SW480 (cell line): ENCODE results near the gene NIPAL4.
A peak's percentile ranks its signal among the peaks of the same experiment; 100 is the strongest.
"Not testable (repeated sequence)": the region's sequence is repeated elsewhere in the genome, so short reads cannot be mapped to it uniquely, and the experiment has no call there.

Experiments used
- DNase-seq: peaks from one replicate; pipeline ENCODE4 v3.0.0-alpha.2; 2016; ENCODE audit warnings: low spot score

The NIPAL4 gene

GRCh38 chr5:157459715-157460599 is at the start of gene NIPAL4:
Gene NIPAL4, plus strand, starts transcription at chr5:157460213. Its CDS starts 108 bp downstream, at chr5:157460321.
- DNase-seq = peak; percentile 33

DNA sequence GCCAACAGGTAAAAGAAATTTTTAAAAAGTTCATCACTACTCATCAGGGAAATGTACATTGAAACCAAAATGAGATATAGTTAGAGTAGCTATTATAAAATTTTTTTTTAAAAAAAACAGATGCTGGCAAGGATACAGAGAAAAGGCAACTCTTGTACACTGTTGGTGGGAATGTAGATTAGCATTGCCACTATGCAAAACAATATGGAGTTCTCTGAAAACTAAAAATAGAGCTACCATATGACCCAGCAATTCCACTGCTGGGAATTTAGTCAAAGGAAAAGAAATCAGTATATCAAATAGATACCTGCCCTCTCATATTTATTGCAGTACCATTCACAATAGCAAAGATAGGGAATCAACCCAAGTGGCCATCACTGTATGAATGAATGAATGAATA is 44.2 kb upstream of the NIPAL4 start:
- no peak for DNase-seq

DNA sequence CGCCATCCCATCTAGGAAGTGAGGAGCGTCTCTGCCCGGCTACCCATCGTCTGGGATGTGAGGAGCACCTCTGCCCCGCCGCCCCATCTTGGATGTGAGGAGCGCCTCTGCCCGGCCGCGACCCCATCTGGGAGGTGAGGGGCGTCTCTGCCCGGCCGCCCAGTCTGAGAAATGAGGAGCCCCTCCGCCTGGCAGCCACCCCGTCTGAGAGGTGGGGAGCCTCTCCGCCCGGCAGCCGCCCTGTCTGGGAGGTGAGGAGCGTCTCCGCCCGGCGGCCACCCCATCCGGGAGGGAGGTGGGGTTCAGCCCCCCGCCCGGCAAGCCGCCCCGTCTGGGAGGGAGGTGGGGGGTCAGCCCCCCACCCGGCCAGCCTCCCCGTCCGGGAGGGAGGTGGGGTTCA is 40.5 kb upstream of the NIPAL4 start:
- not testable (repeated sequence) for DNase-seq

DNA sequence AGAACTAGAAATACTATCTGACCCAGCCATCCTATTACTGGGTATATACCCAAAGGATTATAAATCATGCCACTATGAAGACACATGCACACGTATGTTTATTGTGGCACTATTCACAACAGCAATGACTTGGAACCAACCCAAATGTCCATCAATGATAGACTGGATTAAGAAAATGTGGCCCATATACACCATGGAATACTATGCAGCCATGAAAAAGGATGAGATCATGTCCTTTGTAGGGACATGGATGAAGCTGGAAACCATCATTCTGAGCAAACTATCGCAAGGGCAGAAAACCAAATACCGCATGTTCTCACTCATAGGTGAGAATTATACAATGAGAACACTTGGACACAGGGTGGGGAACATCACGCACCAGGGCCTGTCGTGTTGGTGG is 30.1 kb upstream of the NIPAL4 start:
- not testable (repeated sequence) for DNase-seq

GRCh38 chr5:157431544-157432200 is 28.3 kb upstream of the NIPAL4 start:
- DNase-seq = peak; percentile 80

DNA sequence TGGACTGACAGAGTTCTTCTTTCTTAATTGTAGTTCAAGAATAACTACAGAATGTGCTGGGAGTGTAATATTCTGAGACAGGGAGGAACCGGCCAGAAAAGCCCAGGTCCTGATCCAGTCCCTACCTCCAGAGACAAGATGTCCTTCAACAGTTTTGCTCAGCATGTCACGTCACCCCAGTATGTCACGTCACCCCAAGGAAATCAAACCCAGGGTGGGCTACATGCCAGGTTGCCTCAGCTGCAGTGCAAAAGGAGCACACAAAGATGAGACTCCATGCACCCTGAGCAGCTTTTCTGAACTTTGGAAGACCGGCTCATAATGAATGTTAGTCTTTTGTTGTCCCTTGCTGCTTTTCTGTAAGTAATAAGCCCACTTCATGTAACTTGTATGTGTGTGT is 25.9 kb upstream of the NIPAL4 start:
- DNase-seq = no peak

DNA sequence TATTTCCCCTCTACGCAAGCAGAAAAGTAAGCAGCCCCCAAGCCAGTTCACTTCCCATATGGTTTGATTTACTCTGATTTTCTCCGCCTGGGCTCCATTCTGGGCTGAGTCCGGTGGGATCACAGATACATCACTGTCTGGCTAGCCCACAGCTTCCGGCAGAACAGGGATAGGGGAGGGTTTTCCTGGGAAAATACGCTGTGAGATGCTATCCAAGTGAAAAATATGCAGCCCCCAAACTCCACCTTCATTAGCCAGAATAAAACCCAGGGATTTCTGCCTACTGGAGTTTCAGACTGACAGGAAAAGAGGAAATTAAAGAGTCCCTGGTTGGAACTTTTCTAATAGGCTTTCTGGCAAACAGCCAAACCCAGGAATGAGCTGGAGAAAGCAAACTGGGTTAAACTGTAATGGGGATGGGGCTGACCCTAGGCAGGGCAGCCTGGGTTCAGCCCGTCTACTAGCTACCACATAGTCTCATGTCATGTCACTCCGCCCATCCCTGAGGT is 16.9 kb upstream of the NIPAL4 start:
- DNase-seq = no peak

GRCh38 chr5:157444224-157444623 is 15.8 kb upstream of the NIPAL4 start:
- no peak for DNase-seq

- DNase-seq = no peak
These were observed 14.1 kb upstream of the NIPAL4 start for GRCh38 chr5:157445745-157446411.

DNA sequence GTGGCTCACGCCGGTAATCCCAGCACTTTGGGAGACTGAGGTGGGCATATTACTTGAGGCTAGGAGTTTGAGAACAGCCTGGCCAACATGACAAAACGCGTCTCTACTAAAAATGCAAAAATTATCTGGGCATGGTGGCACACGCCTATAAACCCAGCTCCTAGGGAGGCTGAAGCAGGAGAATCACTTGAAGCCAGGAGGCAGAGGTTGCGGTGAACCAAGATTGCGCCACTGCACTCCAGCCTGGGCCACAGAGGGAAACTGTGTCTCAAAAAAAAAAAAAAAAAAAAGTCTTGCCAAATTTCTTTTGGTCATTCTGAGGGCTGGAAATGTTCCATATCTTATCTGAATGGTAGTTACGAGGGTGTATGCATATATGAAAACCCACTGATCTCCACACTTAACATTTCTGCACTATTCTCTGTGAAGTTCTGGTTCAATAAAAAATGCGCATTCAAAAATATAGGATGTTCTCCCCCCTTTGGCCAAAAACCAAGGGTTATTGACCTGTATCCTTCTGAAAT is 13.5 kb upstream of the NIPAL4 start:
- DNase-seq = no peak

- DNase-seq = no peak
These were observed 12.8 kb upstream of the NIPAL4 start for GRCh38 chr5:157447201-157447637.

DNA sequence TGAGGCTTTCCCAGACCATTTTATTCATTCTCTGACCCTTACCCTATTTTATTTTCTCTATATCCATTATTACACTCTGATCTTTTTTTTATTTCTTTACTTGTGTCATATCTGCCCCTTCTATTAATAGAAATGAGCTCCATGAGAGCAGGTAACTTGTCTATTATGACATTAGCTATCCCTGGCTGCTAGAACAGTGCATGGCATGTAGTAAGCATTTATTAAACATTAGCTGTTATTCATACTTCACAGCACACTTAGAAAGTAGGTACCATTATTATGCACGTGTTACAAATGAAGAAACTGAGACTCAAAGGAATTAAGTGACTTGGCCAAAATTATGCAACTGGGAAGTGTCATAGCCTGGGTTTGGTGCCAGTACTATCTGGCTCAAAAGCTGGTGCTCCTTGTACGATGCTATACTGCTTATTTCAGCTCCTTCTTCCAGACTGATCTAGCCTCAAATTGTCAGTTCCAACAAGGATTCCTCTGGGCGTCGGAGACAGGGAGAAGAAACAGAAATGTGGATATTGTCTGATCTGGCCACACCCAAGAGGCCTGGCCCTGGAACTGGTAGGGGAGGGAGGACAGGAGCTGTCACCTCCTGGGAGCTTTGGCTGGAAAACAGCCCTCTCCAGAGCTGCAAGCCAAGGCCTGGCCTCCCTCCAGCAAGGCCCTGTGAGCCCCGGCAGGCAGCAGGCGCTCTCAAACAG is 10.8 kb upstream of the NIPAL4 start:
- DNase-seq = no peak

DNA sequence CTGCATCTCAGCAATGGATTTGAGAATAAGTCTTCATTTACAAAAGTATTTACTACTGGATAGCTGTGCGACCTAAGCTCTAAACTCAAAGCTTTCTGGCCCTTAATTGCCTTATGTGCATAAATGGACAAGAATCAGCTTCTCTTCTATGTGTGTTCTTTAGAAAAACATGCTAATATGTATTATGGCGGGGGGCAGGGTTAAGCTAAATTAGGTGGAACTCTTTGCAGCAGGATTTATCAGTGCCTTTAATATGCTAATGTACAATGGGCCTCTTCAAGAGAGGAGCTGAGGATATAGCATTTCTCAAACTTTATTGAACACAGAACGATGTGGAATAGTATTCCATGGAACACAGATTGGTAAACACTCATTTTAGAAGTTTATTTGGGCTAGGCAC is 10.0 kb upstream of the NIPAL4 start:
- no peak for DNase-seq

DNA sequence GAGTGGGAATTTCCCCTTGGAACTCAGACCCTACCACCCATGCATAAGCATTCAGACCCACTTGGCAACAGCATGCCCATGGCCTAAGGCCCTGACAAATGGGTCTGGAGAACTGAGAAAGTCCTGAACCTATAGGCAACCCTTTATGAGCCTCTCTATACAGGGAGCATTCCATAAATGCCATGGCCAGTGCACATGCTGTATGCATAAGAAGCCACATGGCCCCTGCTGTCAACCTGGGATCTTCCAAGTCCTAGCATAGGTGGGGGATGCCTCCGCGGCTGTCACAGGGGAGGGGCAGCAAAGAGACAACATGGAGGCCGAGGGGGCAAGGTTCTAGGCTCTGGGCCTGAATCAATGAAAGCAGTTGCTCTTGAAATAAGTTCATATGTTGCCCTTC is 8.2 kb upstream of the NIPAL4 start:
- DNase-seq = no peak

DNA sequence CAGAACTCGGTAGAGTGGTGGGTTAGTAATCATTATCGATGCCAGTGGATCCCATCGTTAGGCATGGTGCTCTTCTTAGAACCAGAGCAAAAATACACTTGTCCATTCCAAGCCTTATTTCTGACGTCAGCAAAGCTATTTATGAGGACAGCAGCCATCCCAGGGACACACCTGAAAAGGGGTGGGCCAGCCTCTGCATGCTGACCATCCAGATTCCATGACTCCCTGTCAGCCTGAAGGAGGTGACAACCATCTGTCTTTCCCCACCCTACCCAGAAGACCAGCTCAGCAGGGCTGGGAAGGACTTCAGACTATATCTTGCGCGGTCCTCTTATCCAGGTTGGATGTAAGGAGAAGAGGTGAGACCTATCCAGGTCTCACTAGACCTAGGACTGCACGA is 5.7 kb upstream of the NIPAL4 start:
- no peak for DNase-seq

DNA sequence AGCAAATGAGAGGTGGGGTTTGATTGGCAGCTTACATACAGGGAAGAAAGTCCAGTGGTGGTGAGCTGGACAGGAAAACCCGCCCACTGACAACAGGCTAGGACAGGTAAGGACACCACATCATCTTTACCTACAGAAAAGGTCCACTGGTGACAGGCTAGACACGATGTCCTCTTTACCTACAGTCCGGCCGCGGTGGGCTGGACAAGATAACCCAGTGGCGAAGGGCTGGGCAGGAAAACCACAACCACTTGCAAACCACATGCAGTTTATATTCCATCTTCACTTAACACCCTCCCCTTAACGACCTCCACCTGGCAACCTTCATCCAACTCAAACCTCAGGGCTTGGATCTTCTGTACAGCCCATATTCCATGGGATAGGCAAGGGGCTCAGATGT is 5.0 kb upstream of the NIPAL4 start:
- no peak for DNase-seq

- DNase-seq = no peak
These were observed 3.7 kb upstream of the NIPAL4 start for GRCh38 chr5:157456301-157456700.

DNA sequence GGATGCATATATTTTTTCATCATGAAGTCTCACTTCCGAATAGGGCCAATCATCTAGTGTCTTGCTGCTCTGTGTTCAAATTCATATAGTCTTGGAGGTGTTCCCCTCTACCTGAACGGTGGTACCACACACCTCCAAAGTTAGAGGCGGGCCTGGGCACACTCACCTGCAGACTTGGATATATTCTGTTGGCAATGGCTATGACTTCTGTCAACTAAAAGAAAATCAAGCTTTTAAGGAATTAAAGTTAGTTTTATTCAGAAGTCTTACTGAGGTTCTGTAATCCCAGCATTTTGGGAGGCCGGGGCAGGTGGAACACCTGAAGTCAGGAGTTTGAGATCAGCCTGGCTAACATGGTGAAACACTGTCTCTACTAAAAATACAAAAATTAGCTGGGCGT is 2.6 kb upstream of the NIPAL4 start:
- DNase-seq = no peak

DNA sequence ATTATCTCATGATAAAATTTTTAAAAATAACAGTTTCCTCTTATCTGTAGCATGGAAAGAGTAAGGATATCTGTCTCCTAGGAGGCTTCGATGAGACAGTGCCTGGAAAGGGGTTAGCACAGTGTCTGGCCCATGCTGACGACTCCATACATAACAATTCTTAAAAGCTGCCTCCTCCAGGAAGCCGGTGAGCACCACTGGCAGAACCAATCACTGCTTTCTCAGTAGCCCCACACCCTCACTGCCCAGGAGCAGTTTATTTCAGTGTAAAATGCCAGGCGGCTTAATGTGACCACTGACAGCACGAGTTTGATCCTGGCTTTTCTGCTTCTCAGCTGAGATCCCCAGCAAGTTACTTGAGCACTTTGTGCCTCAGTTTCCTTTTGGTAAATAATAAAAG is 1.2 kb upstream of the NIPAL4 start:
- DNase-seq = no peak

GRCh38 chr5:157460921-157461792 is 1.1 kb downstream of the NIPAL4 start:
- no peak for DNase-seq

GRCh38 chr5:157463081-157463480 is 3.1 kb downstream of the NIPAL4 start:
- DNase-seq = no peak
